ENCODE data around the gene OGA.

- TF ChIP-seq EZH2 (IDR thresholded peaks at IDR 0.05; ENCODE audit: insufficient read depth, poor library complexity, severe bottlenecking), result no peak
- TF ChIP-seq EZH2phosphoT487 (IDR thresholded peaks at IDR 0.05; ENCODE audit: insufficient read depth, low read depth), result no peak
Observed at GRCh38 chr10:101807158-101807557, 11.1 kb downstream of the OGA start.
